Endothelial cell of umbilical vein (primary cell): ENCODE data around the gene FXYD7.

ENCODE experiments used
- CTCF ChIP-seq, 2 donors: IDR thresholded peaks; 1 replicate in 1 of 2; 2 replicates in 1 of 2; pipeline ENCODE4 v1.5.1; 2011; ENCODE audit warnings: low read length in 2 of 2, mild to moderate bottlenecking in 2 of 2, moderate library complexity in 2 of 2, control low read depth in 1 of 2, inconsistent platforms in 1 of 2, low read depth in 1 of 2; ENCODE audit not compliant: insufficient read depth in 1 of 2; ENCODE audit errors: extremely low read depth in 1 of 2
- POLR2AphosphoS5 ChIP-seq: IDR thresholded peaks from 2 replicates; pipeline ENCODE4 v1.6.1; 2012; ENCODE audit warnings: low read depth, mild to moderate bottlenecking, control low read depth, low read length, moderate library complexity; ENCODE audit not compliant: insufficient read depth

DNA sequence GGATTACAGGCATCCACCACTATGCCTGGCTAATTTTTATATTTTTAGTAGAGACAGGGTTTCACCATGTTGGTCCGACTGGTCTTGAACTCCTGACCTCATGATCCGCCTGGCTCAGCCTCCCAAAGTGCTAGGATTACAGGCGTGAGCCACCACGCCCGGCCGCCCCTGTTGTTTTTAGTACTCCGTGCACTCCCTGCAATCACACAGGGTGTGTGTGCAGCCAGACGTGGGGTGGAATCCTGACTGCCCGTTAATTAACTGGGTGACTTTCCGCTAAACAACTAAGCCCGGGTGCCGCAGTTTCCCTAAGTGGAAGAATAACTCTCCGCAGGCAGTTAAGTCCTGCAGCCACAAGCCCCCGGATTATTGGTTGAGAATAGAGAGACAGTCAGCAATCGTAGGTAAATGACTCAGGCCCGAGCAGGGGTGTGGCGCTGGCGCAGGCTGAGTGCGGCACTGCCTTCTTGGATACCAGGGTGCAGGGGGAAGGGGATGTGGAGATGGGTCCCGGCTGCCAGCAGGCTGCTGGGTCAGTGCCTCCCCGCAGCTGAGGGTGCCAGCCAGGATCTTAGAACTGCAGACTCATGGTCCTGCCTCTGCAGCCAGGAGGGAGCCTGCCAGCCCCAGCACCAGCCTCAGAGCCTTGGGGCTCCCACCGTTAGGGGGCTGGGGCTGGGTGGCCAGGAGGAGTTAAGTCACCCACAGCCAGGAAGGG, 33.5 kb upstream of the FXYD7 start:
- no peak for TF ChIP-seq CTCF (IDR thresholded peaks at IDR 0.05; ENCODE audit: extremely low read depth in 1 of 2, insufficient read depth in 1 of 2, low read depth in 1 of 2, low read length in 2 of 2)
- TF ChIP-seq POLR2AphosphoS5: no peak
